Hematopoietic multipotent progenitor cell treated with erythropoietin and hydrocortisone succinate and interleukin-3 and kit ligand, for 17 days (in vitro differentiated cells): Measurements from ENCODE around the gene NLGN1.
"Not testable (repeated sequence)": the region's sequence is repeated elsewhere in the genome, so short reads cannot be mapped to it uniquely, and the experiment has no call there.

Experiments used
- DNase-seq: peaks from one replicate; pipeline ENCODE4 v3.0.0-alpha.2; 2015; ENCODE audit warnings: low spot score

NLGN1 gene

DNA sequence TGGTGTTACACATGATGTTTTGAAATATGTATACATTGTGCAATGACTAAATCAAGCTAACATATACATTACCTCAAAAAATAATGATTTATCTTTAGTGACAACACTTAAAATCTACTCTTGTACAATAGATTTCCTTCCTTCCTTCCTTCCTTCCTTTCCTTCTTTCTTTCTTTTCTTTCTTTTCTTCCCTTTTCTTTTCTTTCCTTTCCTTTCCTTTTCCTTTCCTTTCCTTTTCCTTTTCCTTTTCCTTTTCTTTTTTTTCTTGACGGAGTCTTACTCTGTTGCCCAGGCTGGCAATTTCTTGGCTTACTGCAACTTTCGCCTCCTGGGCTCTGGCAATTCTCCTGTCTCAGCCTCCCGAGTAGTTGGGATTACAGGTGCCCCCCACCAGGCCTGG, 170.5 kb downstream of the NLGN1 start:
- no peak for DNase-seq

DNA sequence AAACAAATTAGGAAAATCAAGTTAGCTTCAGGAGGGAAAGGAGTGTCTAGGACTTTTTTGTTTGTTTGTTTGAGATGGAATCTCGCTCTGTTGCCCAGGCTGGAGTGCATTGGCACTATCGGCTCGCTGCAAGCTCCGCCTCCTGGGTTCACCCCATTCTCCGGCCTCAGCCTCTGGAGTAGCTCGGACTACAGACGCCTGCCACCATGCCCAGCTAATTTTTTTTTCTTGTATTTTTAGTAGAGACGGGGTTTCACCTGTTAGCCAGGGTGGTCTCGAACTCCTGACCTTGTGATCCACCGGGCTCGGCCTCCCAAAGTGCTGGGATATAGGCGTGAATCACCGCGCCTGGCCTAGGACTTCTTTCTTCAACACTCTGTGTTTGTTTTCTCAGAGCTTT, 171.1 kb downstream of the NLGN1 start:
- DNase-seq, result no peak

DNA sequence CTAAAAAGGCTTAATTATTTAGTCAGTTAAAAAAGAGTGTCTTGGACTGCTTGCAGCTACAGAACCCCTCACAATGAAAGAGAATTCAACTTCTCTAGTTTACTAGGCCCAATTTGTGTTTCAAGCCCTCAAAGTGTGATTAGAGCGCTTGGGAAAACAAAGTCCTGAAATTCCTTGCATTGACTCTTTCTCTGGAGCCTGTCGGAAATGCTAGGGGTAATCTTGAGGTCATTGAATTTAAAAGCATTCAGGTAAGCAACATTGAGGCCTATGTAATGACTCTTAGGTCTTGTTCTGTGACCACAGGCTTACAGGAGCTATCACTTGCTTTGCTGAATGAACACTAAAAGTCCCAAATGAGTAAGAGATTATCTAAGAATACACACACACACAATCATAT, 186.0 kb downstream of the NLGN1 start:
- no peak for DNase-seq

DNA sequence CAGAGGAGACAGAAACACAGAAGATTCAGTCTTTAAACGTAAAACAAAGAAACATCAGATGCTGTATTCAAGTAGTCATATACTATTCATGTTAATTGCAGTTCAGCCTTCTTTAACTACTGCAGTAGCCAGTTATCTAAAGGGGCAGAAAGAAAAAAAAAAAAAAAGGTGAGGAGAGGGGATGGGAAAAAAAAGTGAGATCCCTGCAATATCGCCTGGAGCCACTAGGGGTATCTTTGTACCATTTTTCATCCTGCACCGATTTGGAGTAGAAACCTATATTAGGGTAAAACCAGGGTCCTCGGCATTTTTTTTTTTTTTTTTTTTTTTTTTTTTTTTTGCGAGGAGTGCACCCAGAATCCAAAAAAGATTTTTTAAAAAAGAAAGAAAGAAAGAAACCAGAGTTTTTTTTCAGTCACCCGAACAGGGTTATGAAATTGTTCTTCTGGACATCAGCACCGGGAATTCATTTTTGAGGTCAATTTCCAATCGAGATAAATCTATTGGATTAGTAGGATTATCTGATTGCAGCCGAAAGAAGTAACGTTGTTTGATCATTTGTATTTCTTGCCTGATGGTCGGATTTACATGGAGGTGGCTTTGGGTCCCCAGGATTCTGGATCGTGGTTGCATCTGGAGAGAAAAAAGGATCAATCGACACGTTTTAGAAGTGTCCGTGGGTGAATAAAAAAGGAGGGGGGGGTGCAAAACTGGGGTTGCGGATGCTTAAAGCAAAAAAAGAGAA, 186.7 kb downstream of the NLGN1 start:
- DNase-seq, result no peak

DNA sequence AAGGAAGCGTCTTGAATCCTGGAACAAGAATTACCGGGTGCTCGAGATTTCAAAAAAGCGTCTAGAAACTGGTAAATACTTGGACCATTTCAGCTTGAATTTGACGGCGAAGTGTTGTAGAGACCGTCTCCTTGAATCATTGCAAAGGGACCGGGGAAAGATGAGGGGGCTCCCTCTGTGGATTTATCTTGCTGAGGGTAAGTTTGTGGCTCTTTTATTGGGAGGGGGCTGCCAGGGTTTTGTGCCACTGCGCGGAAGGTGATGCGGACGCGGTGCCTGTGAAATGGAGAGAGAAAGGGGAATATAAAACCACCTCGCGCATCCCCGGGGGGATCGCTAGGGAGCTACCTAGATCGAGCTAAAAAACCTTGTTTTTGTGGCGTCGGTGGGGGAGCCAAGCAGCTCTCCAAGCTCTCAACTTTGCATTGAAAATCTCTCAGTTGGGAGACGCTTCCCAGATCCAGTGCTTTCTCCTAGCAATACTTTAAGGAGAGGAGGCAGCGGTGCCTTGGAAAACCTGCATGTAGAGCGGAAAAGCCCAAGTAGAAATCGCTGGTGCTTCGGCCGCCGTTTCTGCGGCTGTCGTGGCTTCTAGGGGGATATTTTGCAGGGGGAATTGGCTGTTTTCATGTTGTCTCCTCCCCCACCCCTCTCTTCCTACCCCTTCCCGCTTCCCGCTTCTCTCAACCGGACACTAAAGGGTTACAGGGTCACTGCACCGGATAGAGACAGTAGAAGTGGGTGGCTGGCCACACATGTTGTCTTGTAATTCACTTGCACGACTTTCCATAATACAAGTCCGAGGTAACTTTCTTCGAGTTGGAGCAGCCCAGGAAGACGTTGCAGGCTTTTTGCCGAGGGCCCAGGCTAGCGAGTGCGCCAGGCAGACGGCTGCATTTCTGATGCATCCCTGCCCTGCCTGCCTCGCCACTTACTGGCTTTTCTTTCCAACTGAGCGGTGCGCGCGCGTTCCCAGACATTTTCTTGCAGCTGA, 187.6 kb downstream of the NLGN1 start:
- no peak for DNase-seq

DNA sequence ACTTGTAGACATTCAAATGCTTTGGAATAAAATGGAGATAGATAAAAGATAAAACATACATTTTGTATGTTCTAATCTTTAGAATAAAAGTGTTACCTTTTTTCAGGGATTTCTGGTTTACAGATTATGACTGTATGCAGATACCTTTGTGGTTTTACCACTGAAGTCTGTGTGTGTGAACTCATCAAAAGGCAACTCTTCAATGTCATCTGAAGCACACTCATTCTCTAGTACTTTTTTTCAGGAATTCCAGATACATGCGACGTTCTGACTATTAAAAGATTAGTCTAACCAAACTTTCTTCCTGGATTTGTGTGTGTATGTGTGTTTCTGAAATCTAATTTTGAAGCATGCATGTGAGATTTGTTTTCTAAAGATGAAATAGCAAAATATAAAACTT, 188.6 kb downstream of the NLGN1 start:
- DNase-seq, result no peak

DNA sequence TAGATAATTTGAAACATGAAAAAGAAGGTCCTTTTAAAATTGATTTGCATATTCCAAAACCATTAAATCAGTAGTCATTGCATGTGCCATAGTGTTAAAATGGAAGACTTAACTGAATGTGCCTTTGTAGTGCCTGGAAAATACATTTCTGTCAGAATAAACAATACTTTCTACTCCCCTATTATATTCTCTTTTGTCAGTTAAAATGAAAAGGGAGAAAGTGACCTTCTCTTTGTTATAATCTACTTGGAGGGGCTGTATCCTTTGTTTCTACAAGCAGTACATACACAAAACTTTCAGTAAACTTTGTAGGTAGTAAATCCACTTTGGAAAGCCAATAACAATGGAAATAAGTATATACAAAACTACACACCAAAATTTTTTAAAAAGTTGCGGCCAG, 189.5 kb downstream of the NLGN1 start:
- DNase-seq, result no peak

DNA sequence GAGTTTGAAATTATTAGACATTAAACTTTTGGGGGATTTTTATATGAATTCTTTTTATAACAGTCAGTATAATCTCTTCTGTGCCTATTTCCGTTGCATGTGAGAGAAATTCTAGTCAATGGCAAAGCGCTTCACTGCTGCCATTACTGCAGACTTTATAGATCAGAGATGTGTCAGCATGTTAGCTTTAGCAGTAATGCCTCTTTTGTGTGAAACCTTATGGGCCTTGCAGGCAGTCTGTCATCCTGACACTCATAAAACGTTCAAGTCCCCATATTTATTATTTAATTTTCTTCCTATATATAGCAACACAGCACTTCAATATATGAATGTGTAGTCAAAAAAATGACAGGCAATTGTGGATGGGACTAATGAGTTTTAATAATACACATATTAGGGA, 191.0 kb downstream of the NLGN1 start:
- DNase-seq, result no peak

DNA sequence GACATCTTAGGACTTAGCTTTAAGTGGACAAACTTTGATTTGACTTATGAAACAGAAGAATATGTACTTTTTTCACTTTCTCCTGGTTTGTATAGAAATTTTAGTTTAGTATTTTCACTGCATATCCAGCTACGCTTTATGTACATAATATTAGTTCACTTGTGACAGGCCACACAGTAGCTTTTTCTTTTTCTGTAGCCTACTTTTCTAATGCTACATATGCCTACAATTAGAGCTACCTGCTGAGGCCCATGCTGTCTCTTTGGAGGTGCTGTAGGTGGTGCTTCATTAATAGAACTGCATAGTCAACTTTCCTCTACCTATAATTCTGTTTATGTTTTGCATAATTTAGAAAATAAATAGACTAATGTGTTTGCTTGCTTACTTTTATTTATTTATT, 191.6 kb downstream of the NLGN1 start:
- DNase-seq, result no peak

DNA sequence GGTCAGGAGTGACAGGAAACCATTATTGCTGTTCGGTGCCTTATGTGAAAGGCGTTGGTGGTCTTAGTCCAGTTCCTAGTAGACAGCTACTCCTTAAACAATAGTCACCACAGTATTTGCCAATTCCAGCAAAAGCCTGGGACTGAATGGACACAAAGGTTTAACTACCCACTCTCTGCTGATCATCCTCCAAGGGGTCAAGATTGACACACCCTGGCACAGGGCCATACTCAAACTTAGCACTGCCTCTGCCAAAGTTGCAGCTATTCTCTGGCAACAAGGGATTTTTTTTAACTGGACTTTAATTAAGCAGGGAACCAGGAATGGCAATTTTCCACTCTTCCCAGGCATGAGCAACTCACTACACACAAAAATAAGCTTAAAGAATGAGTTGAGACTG, 193.9 kb downstream of the NLGN1 start:
- no peak for DNase-seq

DNA sequence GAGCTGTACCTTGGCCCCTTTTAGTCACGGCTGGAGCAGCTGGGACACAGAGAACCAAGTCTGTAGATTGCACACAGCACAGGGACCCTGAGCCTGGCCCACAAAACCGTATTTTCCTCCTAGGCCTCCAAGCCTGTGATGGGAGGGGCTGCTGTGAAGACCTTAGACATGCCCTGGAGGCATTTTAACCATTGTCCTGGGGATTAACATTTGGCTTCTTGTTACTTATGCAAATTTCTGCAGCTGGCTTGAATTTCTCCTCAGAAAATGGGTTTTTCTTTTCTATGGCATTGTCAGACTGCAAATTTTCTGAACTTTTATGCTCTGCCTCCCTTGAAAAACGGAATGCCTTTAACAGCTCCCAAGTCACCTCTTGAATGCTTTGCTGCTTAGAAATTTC, 197.3 kb downstream of the NLGN1 start:
- DNase-seq, result not testable (repeated sequence)

DNA sequence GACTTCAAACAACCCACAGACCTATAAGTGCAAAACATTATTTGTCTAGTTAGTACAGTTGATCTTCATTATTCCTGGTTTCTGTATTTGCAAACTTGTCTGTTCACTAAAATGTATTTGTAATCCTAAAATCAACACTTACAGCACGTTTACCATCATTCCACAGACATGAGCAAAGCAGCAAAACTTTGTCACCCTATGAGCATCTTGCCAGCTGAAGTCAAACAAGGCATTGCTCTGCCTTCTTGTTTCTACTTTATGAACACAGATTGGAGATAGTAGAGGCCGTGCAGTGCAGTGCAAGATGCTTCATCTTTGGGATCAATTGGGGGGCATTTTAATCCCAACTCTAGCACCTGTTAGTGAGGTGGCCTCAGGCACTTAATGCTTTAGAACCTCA, 202.1 kb downstream of the NLGN1 start:
- DNase-seq, result no peak

DNA sequence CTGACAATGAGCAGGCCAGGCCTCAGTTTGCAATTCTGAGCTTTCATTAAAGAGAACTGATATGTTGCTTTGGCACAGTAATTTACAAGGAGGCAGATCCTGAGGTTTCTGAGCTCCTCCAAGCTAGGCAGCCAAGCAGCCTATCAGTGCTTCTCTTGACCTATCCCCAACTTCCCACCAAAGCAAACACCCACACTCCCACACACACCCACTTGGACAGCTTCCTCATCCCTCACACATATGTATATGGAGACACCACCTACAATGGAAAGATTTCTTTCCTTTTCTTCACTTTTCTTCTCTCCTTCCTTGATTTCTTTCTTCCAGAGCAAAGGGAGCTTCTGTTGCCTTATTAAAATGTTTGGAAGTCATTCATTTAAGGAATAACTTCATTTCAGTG, 217.0 kb downstream of the NLGN1 start:
- no peak for DNase-seq

DNA sequence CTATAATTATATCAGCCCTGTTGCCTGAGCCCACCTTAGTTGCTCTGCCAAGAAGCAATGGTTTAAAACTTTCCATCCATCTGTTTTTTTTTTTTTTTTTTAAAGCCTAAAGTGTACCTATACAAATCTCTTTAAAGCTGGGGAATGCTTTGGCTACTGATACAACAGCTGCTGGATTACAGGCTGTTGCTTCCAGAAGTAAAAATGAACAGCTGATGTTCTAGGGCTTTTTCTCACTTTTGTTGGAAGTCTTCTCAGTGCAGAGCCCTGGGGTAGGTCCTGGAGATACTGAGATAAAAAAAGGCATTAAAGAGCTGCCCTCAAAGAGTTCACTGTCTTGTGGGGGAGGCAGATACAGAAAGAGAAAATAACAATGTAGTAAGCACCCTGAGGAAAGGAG, 218.1 kb downstream of the NLGN1 start:
- no peak for DNase-seq

DNA sequence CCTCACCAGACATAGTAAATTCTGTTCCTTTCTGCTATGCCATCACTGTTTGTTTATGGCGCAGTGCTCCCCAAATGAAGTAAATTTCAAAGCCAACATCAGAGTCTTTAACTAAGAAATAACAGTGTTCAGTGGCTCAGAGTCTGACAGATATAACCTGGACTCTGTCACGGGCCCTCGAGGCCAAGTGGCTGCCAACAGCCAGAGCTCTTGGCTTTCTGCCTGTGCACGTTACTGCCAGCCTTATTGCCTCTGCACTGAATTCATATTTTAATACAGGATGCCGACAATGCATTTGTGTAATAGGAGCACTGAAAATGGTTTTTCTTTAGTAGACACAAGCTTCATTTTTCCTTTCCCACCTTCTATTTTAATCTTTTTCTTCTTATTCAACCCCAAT, 219.9 kb downstream of the NLGN1 start:
- DNase-seq, result no peak

DNA sequence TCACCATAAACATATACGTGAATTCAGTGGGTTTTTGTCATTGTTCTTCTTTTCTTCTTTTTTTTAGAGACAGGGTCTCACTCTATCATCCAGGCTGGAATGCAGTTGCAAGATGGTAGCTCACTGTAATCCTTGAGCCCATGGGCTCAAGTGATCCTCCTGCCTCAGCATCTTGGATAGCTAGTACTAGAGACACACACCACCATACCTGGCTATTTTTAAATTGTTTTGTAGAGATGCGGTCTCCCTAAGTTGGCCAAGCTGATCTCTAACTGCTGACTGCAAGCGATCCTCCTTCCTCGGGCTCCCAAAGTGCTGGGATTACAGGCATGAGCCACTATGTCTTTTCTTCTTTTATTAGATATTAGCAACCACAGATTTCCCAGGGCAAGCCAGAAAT, 220.6 kb downstream of the NLGN1 start:
- DNase-seq, result no peak

DNA sequence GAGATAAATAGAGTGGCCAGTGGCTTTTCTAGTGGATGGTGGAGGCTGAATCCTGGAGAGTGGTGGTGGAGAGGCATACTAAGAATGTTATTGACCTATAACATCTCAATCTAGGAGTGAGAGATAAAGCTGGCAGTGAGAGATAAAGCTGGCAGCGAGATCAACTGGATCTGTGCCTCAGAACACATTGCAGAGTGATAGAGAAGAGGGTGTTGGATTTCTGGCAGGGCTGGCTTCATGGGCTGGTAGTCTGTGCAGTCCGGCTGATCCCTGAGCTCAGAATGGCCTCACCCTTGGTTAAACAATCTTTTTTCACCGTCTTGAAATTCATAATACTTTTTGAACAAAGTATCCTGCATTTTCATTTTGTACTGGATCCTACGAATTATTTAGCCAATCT, 221.2 kb downstream of the NLGN1 start:
- DNase-seq, result no peak

DNA sequence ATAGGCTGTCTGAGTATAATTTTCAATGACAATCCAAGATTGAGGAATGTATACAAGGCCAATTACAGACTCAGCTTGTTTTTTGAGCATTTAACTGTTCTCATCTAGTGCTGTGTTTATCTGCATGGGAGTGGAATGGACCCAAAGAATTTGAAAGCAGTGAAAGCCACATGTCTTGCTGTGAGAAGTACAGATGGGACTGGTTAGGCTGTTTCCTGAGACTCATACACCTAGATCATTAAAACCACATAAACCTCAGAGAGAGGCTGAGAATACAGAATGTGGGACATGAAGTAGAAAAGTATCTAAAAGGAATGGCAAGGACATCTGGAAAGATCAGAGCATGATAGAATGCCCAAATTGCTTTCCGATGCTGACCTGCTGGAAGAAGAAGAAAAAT, 224.6 kb downstream of the NLGN1 start:
- DNase-seq, result no peak

DNA sequence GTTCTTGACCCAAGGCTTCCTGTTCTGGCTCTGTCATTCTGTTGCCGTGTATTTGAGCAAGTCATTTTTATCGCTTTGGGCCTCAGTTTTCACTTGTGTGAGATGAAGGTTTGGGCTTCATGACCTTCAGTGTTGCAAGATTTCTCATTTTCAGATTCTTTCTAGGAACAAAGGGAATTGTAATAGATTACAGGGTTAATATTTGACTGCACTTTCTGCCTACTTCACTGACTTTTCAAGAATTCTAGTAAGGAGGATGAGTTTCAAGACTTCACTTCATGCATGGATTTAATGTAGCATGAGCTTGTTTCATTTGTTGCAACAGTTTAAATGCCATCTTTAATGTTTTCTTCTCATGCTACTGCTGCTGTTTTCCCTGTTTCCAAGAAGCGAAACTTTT, 226.5 kb downstream of the NLGN1 start:
- DNase-seq, result no peak

DNA sequence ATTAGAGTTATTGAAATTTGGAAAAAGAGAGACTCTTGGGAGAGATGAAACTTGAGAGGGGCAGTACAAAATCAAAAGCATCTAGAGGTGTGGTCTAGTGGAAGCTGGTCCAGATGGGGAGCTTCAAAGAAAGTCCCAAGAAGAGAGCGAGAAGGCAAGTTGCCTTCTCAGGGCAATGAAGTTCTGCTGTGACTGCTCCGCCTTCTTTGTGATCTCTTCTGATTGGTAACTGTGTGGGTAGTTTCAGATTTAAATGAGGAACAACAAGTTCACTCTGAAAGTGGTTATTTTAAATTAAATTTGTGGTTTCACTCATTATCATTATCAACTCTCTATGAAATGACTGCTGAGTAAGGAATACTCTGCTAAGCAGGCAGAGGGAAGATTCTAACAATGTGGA, 233.3 kb downstream of the NLGN1 start:
- no peak for DNase-seq

DNA sequence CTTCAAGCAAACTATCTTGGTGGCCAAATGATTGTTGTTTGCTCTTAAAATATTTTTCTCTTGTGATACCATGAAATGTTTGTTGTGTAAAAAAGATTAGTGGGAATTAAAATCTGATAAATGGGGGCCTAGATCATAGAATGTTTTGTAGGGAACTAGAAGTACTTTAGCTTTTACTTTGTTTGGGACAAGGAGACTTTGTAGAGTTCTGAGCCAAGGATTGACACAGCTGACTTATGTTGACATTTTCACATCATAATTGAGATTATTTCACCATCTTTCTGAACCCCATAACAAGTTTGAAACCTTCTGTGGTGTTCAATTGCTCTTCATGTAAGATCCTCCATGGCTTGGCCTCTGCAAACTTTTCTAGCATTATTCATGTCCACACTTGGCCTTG, 235.4 kb downstream of the NLGN1 start:
- DNase-seq, result no peak

DNA sequence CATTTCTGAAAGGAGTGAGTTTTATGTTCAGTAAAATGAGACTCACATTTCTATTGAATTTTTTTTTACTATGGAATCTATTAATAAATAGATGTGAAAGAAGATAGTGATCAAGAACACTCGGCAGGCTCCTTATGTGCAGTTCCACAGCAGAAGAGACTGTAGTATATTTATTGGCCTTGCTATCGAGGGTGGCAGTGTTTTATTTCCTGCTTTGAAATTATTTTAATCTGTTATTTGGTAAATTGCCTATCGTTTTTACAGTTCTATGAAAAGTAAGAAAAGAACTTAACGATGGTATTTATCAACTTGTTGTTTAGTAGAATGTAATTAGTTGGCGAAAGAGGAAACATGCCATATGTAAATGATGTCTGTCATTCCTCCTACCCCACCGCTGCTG, 238.3 kb downstream of the NLGN1 start:
- DNase-seq, result no peak

DNA sequence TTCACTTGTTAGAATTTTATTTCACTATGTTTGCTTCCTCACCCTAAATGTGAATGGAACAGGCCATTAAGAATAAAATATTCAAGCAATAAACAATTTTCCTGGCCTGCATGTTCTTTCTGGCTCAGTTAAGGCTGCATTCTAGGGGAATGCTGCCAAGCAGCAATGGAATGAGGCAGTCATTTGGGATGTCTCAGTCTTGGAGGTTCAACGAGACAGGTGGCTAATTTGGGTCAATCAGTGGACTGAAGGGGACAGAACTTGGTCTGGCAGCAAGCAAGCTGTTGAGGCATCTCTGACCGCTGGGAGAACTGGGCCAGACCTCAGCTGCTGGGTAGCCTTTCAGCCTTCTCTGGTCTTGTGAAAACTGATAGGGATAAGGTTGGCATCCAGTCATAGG, 241.6 kb downstream of the NLGN1 start:
- no peak for DNase-seq
